Epidermal melanocyte (primary cell): ENCODE data around the gene TOX3.

Experiments used
- DNase-seq: peaks from one replicate; pipeline ENCODE4 v3.0.0; 2011; ENCODE audit warnings: low spot score; ENCODE audit not compliant: insufficient read length

The TOX3 gene

DNA sequence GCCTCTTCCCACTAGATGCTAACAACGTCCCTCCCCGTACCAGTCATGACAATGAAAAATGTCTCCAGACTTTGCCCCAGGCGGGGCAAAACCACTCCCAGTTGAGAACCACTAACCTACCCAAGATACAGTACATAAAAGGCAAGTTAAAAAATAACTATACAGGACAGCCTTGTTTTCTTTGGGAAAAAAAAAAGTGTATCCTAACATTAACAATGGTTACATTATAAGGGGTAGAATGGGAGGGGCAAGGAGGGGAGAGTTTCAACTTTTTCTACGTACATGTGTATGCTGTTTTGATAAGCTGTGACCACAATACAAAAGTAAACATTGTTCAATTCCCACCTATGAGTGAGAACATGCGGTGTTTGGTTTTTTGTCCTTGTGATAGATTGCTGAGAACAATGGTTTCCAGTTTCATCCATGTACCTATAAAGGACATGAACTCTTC is 94.9 kb downstream of the TOX3 start:
- no peak for DNase-seq

DNA sequence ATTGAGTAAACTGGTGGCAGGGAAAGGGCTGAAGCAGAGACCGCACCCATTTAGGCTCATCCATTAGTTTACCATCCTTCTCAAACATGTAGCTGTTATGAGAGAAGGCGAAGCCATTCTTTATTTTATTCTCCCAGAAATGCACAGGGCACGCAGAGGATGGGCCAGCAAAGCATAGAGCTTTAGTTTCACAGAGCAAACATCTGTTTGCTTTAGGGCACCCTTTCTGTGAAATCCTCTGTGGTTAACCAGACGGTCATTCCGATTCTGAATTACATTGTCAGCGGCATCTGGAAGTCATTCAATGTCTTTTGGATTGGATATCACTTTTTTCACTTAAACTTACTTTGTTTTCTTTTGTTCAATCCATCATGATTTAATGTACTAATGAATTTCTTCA is 96.0 kb downstream of the TOX3 start:
- peak; percentile 27 for DNase-seq

- no peak for DNase-seq
Observed at GRCh38 chr16:52450241-52450640, 96.7 kb downstream of the TOX3 start.

- DNase-seq, result no peak
Observed at GRCh38 chr16:52446080-52446479, 100.9 kb downstream of the TOX3 start.

DNA sequence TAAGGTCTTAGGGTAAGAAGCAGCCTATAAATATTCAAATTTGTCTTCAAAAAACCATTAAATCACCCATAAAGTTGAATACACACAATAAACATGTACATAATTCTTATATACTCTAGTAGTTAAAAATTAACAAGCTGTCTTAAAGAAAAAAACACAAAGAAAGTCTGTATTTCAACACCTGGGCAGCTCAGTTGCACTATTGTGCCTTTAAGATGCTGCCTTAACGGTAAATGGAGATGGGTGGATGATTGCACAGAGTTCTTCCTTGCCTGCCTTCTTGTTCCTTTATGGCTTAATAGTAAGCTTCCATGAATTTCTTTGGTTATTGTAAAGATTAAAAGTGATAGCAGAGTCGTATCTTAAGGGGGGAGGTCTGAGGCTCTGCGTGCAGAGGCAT is 105.1 kb downstream of the TOX3 start:
- DNase-seq, result no peak

DNA sequence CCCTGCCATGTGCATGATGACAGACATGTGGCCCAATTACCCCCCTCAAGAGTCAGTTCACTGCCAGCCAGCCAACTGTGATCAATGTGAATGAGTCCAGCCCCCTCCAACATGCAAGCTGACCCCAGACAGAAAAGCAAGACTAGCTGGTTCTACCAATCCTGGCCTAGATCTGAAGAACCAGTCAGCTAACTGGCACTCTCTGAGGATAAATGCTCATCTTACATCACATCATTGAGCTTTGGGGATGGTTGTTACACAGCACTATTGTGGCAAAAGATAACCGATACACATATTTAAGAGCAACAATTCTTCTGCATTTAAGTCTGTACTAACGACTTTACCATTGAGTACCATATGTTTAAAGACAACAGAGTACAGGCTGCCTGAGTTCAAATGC is 106.7 kb downstream of the TOX3 start:
- no peak for DNase-seq

GRCh38 chr16:52439750-52440149 is 107.2 kb downstream of the TOX3 start:
- no peak for DNase-seq

DNA sequence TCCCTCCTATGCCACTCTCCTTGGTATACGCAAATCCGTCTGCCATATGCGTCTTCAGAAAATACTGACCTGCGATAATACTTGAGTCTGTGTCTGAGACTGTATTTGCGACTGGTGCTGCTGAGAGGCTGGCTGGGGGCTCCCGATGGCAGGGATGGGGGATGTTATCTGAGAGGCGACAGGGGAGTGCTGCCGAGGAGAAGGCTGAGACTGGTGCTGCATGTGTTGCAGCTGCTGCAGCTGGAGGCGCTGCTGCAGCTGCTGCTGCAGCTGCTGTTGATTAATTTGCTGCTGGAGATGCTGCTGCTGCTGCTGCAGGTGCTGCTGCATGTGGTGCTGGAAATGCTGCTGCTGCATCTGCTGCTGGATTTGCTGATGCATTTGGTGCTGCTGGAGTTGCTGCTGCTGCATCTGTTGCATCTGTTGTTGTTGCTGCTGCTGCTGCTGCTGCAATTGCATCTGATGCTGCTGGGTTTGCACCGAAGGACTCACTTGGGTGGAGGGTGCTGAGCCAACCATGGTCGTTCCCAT is 107.7 kb downstream of the TOX3 start:
- no peak for DNase-seq

DNA sequence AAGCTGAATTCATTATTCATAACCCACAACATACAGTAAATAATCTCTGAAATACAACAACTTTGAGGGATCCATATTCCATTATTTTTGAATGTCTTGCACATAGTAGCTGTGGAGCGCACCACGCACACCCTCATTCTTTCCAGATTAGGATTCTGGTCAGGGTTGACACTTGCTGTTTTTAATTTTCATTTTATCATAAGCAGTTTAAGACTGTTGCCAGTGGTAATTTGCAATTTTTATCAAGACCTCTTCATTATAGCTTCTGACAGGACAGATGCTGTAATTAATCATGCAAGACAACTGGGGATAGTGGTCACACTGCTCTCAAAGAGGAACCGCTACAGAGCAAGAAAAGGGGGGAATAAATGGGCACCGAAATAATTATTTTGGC is 109.7 kb downstream of the TOX3 start:
- DNase-seq, result no peak

GRCh38 chr16:52436339-52437276 is 110.3 kb downstream of the TOX3 start:
- DNase-seq, result no peak

DNA sequence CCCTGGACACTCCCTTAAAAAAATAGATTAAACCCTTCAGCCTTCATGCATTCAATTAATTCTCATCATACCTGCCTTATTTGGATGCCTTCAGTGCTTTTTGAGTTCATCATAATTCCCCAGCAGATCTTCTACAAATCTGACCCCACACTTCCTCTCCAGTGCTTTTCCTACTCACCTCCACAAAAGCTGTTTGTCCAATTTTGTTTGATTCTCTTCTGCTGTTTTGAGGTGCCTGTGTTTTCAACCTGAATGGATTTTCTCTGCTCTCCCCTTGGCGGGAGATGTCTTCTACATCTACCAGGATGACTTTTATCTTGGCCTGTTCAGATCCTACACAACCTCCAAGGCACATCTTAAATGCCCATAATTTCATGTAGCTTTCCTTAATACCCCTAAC is 112.7 kb downstream of the TOX3 start:
- DNase-seq, result no peak

- DNase-seq, result no peak
Observed at GRCh38 chr16:52433643-52434042, 113.3 kb downstream of the TOX3 start.

DNA sequence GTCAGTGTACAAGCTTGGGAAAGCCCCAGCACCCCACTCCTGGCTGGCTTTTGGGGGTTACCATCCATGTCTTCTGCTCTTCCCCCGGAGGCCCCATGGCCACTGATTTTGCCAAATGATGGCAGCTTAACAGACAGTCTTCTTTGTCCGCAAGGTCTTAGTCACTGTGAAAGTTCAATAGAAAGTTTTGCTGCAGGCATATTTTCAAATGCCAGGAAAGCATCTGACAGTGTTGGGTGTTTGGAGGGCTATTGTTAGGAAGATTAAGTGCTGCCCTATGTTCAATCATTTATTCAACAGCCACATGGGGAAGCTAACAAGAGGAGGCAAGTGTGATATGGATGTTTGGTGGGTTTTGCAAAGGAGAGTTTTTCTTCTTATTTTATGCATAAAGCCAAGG is 122.4 kb downstream of the TOX3 start:
- no peak for DNase-seq

DNA sequence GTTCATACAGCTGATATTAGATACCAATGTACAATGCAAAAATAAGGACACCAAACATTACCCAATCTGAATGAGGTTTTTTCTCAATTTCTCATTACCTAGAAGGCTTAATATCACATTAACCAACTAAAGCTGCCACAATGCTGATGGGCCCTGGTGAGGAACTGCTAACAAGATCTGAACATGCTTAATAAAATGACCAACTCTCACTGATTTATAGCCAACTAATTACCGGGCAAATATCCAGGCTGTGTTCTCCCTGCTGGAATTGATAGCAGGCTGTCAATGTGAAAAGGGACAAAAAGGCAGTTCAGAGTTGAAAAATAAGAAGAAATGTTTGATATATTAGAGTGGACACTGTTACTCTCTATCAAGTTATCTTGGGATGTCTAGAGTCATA is 124.6 kb downstream of the TOX3 start:
- DNase-seq, result no peak

DNA sequence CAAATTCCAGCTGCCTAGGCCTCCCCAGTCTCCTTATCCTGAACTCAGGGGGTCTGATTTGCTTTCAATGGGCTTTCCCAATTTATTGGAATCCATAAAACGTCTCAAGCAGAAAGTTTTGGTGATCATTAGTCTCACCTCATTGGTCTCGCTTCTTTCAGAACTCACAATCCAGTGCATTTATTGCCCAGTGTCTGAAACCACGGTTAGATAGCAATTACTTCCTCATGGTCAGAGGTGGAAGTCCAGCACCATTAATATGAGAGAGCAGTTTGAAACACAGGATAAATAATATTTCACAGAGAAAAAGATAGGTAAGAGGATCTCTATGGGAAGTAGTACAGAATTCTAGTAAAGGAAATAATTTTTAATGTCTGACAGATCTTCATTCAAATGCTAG is 128.7 kb downstream of the TOX3 start:
- DNase-seq, result no peak

- no peak for DNase-seq
Observed at GRCh38 chr16:52416888-52417287, 130.1 kb downstream of the TOX3 start.

GRCh38 chr16:52411011-52411410 is 135.9 kb downstream of the TOX3 start:
- no peak for DNase-seq

DNA sequence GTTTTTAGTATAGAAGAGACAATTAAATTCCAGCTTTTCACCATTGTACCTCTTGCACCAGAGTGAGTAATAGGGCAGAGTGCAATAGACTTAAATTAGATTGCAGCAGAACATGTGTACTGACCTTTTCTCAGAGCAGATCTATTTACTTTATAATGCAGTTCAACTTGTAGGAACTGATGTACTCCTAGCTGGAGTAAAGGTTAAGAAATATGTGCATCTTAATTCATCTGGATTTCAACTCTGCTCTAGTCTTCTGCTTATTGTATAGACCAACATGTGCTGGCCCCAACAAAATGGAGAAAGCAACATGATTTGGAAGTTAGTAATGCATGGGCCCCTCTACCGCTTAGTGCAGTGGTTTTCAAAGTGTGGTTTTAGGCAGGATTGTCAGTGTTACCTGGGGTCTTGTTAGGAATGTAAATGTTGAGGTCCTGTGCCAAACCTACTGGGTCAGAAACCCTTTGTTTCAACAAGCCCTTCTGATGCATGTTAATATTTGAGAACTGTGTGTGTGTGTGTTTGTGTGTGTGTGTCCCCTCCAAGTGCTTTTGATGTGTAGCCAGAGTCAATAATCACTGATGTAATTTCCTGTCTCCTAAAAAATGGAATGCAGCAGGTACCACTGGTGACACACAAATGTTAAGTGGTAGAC is 138.6 kb downstream of the TOX3 start:
- no peak for DNase-seq

GRCh38 chr16:52407778-52408177 is 139.2 kb downstream of the TOX3 start:
- DNase-seq, result no peak

DNA sequence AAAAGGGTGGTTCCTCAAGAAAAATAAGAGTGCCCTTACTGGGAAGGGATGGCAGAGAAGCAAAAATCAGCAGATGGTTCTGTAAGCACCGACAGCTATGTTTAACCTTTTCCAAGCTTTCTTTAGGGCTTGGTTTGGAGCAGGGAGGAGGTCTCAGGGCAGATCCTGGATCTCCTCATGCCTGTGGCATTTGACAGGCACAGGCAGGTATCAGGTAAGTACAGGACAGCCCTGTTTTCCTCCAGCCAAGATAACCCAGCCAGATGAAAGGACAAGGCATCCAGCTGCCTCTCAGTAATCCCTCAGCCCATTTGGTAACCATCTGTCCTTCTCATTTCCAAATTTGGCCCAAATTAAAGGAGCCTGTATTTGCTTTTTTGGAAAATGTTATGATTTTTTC is 141.5 kb downstream of the TOX3 start:
- no peak for DNase-seq

DNA sequence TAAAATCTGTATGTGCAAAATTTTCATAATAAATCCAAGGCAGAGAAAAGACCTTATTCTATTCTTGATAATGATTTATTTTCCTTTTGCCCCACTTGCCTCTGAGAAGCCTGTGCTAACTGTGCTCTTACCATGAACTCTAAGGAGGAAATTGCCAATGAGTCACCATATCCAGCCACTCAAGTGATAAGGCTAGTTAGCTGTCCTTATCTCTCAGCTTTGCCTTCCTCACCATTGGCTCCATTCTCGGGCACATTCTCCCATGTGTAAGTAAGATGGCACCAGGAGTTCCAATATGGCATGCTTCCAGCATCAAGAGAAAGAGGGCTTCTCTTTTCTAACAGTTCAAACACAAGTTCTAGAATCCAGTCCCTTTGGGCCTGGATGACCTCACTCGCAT is 142.4 kb downstream of the TOX3 start:
- no peak for DNase-seq

- DNase-seq, result no peak
Observed at GRCh38 chr16:52399116-52399515, 147.8 kb downstream of the TOX3 start.
